SW 1271 (cell line): ENCODE data around the gene PTGFRN.

ENCODE experiments used
- DNase-seq, 2 experiments: peaks; one replicate each; lab custom pipeline; 2025; lab: John Stamatoyannopoulos, UW

Gene PTGFRN

GRCh38 chr1:117000142-117000541 lies 90.4 kb downstream of the PTGFRN start:
- no peak for DNase-seq

- no peak for DNase-seq
Observed at GRCh38 chr1:117001254-117001927, 91.7 kb downstream of the PTGFRN start, which contains the start of gene CD101. Gene CD101, plus strand, starts transcription at chr1:117001760. Its CDS starts 58 bp downstream, at chr1:117001818.

- no peak for DNase-seq
Observed at GRCh38 chr1:117003223-117003875, 93.6 kb downstream of the PTGFRN start.

GRCh38 chr1:117007719-117008013 lies 98.0 kb downstream of the PTGFRN start:
- DNase-seq: no peak

- no peak for DNase-seq
Observed at GRCh38 chr1:117008656-117009055, 98.9 kb downstream of the PTGFRN start.

- DNase-seq: no peak
Observed at GRCh38 chr1:117009132-117009531, 99.4 kb downstream of the PTGFRN start.

GRCh38 chr1:117010310-117010969 lies 100.7 kb downstream of the PTGFRN start:
- DNase-seq: no peak

GRCh38 chr1:117011334-117011733 lies 101.6 kb downstream of the PTGFRN start:
- DNase-seq: no peak

GRCh38 chr1:117013309-117013858 lies 103.7 kb downstream of the PTGFRN start:
- no peak for DNase-seq

- no peak for DNase-seq
Observed at GRCh38 chr1:117014209-117014608, 104.5 kb downstream of the PTGFRN start.

GRCh38 chr1:117015724-117016123 lies 106.0 kb downstream of the PTGFRN start:
- DNase-seq: no peak

- DNase-seq: no peak
Observed at GRCh38 chr1:117017062-117017461, 107.3 kb downstream of the PTGFRN start.

- DNase-seq: no peak
Observed at GRCh38 chr1:117017648-117018047, 107.9 kb downstream of the PTGFRN start.

- DNase-seq: no peak
Observed at GRCh38 chr1:117020526-117021156, 110.9 kb downstream of the PTGFRN start.

- DNase-seq: no peak
Observed at GRCh38 chr1:117022114-117022513, 112.4 kb downstream of the PTGFRN start.

- DNase-seq: no peak
Observed at GRCh38 chr1:117025568-117025967, 115.9 kb downstream of the PTGFRN start.

GRCh38 chr1:117026361-117026760 lies 116.6 kb downstream of the PTGFRN start:
- no peak for DNase-seq

- no peak for DNase-seq
Observed at GRCh38 chr1:117029685-117030084, 120.0 kb downstream of the PTGFRN start.

- no peak for DNase-seq
Observed at GRCh38 chr1:117030271-117030877, 120.7 kb downstream of the PTGFRN start.

- DNase-seq: no peak
Observed at GRCh38 chr1:117032266-117032665, 122.5 kb downstream of the PTGFRN start.

GRCh38 chr1:117032681-117033539 lies 123.2 kb downstream of the PTGFRN start:
- no peak for DNase-seq
